ENCODE data around the gene GGCT.
"Not testable (repeated sequence)": the region's sequence is repeated elsewhere in the genome, so short reads cannot be mapped to it uniquely, and the experiment has no call there.

Gene GGCT

GRCh38 chr7:30501264-30501663, 3.4 kb downstream of the GGCT start:
- Mint-ChIP-seq H3K4me3 (no peak overlapping the region), H3K36me3 (ENCODE audit: low read depth) (peaks cover 85% of the 10 kb centered on the region), H3K4me1 (peaks cover 24% of the 10 kb centered on the region), H3K27ac (no peak overlapping the region), H3K9me3 (peaks cover 40% of the 10 kb centered on the region), H3K27me3 (ENCODE audit: low read depth, poor library complexity) (peaks cover 3% of the 10 kb centered on the region)
- DNase-seq: no peak
- no peak for TF ChIP-seq CTCF (IDR thresholded peaks at IDR 0.05)

DNA sequence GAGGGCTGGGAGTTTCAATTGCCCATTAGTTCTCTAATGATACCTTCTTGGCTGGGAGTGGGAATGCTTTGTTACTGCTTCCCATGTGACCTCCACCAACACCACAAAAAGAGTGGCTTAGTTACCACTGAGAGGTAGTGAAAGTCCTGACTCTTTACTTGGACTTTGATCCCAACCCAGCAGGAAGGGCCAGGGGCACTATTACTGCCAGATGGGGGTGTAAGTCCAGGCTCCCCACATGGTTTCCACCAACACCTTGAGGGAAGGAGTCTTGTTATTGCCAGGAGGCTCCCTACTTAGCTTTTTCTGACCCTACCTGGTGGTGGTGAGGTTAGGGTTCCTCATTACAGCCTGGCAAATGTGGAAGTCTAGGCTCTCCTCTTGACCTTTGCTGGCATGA, 11.4 kb downstream of the GGCT start:
- peaks cover 73% of the 10 kb centered on the region for H3K9me3 Mint-ChIP-seq
- DNase-seq: no peak
- no peak overlapping the region for H3K27ac Mint-ChIP-seq
- no peaks in the 10 kb centered on the region for H3K4me1 Mint-ChIP-seq
- no peak overlapping the region for H3K4me3 Mint-ChIP-seq
- no peak for TF ChIP-seq CTCF (IDR thresholded peaks at IDR 0.05)
- H3K27me3 Mint-ChIP-seq (ENCODE audit: low read depth, poor library complexity): no peaks in the 10 kb centered on the region
- peaks cover 75% of the 10 kb centered on the region for H3K36me3 Mint-ChIP-seq (ENCODE audit: low read depth)

GRCh38 chr7:30491417-30491816, 13.2 kb downstream of the GGCT start:
- Mint-ChIP-seq H3K4me3 (no peak overlapping the region), H3K27me3 (ENCODE audit: low read depth, poor library complexity) (no peaks in the 10 kb centered on the region), H3K9me3 (peaks cover 65% of the 10 kb centered on the region), H3K4me1 (no peaks in the 10 kb centered on the region), H3K27ac (no peak overlapping the region), H3K36me3 (ENCODE audit: low read depth) (peaks cover 57% of the 10 kb centered on the region)
- DNase-seq: no peak
- TF ChIP-seq CTCF (IDR thresholded peaks at IDR 0.05): no peak

- DNase-seq: no peak
- Mint-ChIP-seq H3K27ac (no peak overlapping the region), H3K4me1 (no peaks in the 10 kb centered on the region), H3K27me3 (ENCODE audit: low read depth, poor library complexity) (no peaks in the 10 kb centered on the region), H3K4me3 (no peak overlapping the region), H3K36me3 (ENCODE audit: low read depth) (peaks cover 17% of the 10 kb centered on the region), H3K9me3 (peaks cover 36% of the 10 kb centered on the region)
- TF ChIP-seq CTCF (IDR thresholded peaks at IDR 0.05): no peak
Measured at GRCh38 chr7:30487371-30487770, 17.3 kb downstream of the GGCT start.

DNA sequence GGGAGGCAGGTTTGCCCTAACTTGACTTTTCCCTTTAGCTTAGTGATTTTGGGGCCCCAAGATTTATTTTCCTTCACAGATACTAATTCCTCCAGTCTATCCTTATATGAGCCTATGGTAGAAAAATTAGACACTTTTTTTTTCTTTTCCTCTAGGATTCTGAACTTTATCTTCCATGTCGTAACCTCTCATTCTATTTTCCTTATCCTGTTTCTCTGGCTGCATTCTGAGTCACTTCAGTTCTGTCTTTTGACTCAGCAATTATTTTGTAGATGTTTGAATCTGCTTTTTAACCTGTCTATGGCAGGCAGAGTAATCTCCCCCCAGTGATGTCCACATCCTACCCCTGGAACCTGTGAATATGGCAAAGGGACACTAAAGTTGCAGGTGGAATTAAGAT, 19.0 kb downstream of the GGCT start:
- H3K4me1 Mint-ChIP-seq: no peaks in the 10 kb centered on the region
- no peak overlapping the region for H3K27ac Mint-ChIP-seq
- H3K27me3 Mint-ChIP-seq (ENCODE audit: low read depth, poor library complexity): no peaks in the 10 kb centered on the region
- TF ChIP-seq CTCF (IDR thresholded peaks at IDR 0.05): no peak
- no peaks in the 10 kb centered on the region for H3K36me3 Mint-ChIP-seq (ENCODE audit: low read depth)
- no peak for DNase-seq
- H3K4me3 Mint-ChIP-seq: no peak overlapping the region
- H3K9me3 Mint-ChIP-seq: peaks cover 19% of the 10 kb centered on the region

- peaks cover 10% of the 10 kb centered on the region for H3K9me3 Mint-ChIP-seq
- H3K27ac Mint-ChIP-seq; H3K27me3 Mint-ChIP-seq (ENCODE audit: low read depth, poor library complexity); H3K4me1 Mint-ChIP-seq; H3K4me3 Mint-ChIP-seq; H3K36me3 Mint-ChIP-seq (ENCODE audit: low read depth); DNase-seq: not testable (repeated sequence)
Measured at GRCh38 chr7:30481416-30481815, 23.2 kb downstream of the GGCT start.

All from nephron progenitor cell (in vitro differentiated cells).